ENCODE measurements around the gene TBPL1. TPM values are rescaled to one million over a fixed set of nuclear protein-coding genes. Genes with fewer than 3 reads are reported as not detected.
A peak's percentile ranks its signal among the peaks of the same experiment; 100 is the strongest.

Gene TBPL1
- total and polyA plus RNA-seq, 2 donors (not counting 1 experiment from before 2014, with no cell fraction given): 23.3 to 29.6 TPM

- peaks cover 37% of the 10 kb centered on the region for H4K20me1 ChIP-seq (ENCODE audit: control insufficient read depth, insufficient read depth, low read length, poor library complexity, severe bottlenecking)
- ChIA-PET CTCF (interaction anchor here (0.6 to 3.0 kb wide), 5 partner anchors 9 to 49 kb away, joined by 3 to 12 read pairs (median 8); partner anchors contain the start of gene TBPL1), POLR2A (no interaction called here)
- no peak overlapping the region for H2AFZ ChIP-seq (ENCODE audit: insufficient read depth, low read depth, low read length, poor library complexity, severe bottlenecking)
- no peak overlapping the region for H3K27ac ChIP-seq (ENCODE audit: low read length in 2 of 2)
- Mint-ChIP-seq H3K4me3 (peak overlapping the region; percentile 8), H3K4me1 (peaks cover 55% of the 10 kb centered on the region), H3K27ac (peak overlapping the region; percentile 8), H3K9me3 (ENCODE audit: insufficient read depth) (no peaks in the 10 kb centered on the region), H3K27me3 (no peaks in the 10 kb centered on the region)
- intact Hi-C loops (cut with micrococcal nuclease): no loop called here
- peak overlapping the region; percentile 22 for H3K4me2 ChIP-seq (replicated peaks; ENCODE audit: low read depth, low read length, poor library complexity, severe bottlenecking)
- TF ChIP-seq EZH2 (IDR thresholded peaks at IDR 0.05; ENCODE audit: borderline replicate concordance, insufficient read depth, low read depth, low read length, poor library complexity, severe bottlenecking) (no peak), CTCF (IDR thresholded peaks at IDR 0.05) (no peak)
- H3K36me3 ChIP-seq (replicated peaks in 1 of 2; ENCODE audit: control extremely low read depth in 1 of 2, control insufficient read depth in 1 of 2, extremely low read depth in 1 of 2, insufficient read depth in 2 of 2, low read length in 1 of 2): no peaks in the 10 kb centered on the region
- H3K9me3 ChIP-seq (ENCODE audit: control extremely low read depth in 1 of 3, control insufficient read depth in 2 of 3, insufficient read depth in 1 of 3, low read length in 2 of 3): no peaks in the 10 kb centered on the region
- H3K27me3 ChIP-seq (replicated peaks in 1 of 4; ENCODE audit: control extremely low read depth in 1 of 4, control insufficient read depth in 3 of 4, insufficient read depth in 4 of 4, low read length in 3 of 4): no peaks in the 10 kb centered on the region
- H3K4me3 ChIP-seq (ENCODE audit: control extremely low read depth in 1 of 5, extremely low read depth in 1 of 5, insufficient read depth in 1 of 5, low read depth in 2 of 5, low read length in 4 of 5): no peak overlapping the region
- ATAC-seq (ENCODE audit: low read depth) (no peak), DNase-seq (peak; percentile 30)
- H3K79me2 ChIP-seq (ENCODE audit: control insufficient read depth, insufficient read depth, low read length): peaks cover 81% of the 10 kb centered on the region
- whole genome bisulfite sequencing (ENCODE audit: insufficient coverage): no CpG with 5 or more reads among the region's 4 CpGs
- H3K4me1 ChIP-seq (ENCODE audit: control insufficient read depth in 2 of 2, insufficient read depth in 2 of 2, low read length in 2 of 2): peaks cover 27 to 31% of the 10 kb centered on the region in 2 donors
- no peak overlapping the region for H3K9ac ChIP-seq (ENCODE audit: low read length)
Measured at GRCh38 chr6:133964702-133965101, 11.7 kb downstream of the TBPL1 start.

- intact Hi-C loops (cut with micrococcal nuclease): no loop called here
- H3K36me3 ChIP-seq (replicated peaks in 1 of 2; ENCODE audit: control extremely low read depth in 1 of 2, control insufficient read depth in 1 of 2, extremely low read depth in 1 of 2, insufficient read depth in 2 of 2, low read length in 1 of 2): no peaks in the 10 kb centered on the region
- ATAC-seq (ENCODE audit: low read depth): no peak
- H3K4me1 Mint-ChIP-seq: peaks cover 50% of the 10 kb centered on the region
- DNase-seq: no peak
- H3K4me2 ChIP-seq (replicated peaks; ENCODE audit: low read depth, low read length, poor library complexity, severe bottlenecking): no peak overlapping the region
- CTCF ChIA-PET: interaction anchor here (0.9 to 3.0 kb wide), 8 partner anchors 9 to 131 kb away, joined by 3 to 12 read pairs (median 4); partner anchors contain the start of gene TBPL1
- H3K27ac Mint-ChIP-seq: peak overlapping the region; percentile 2
- peaks cover 27 to 31% of the 10 kb centered on the region in 2 donors for H3K4me1 ChIP-seq (ENCODE audit: control insufficient read depth in 2 of 2, insufficient read depth in 2 of 2, low read length in 2 of 2)
- H3K4me3 Mint-ChIP-seq: no peak overlapping the region
- no peaks in the 10 kb centered on the region for H3K27me3 Mint-ChIP-seq
- H3K9ac ChIP-seq (ENCODE audit: low read length): no peak overlapping the region
- POLR2A ChIA-PET: interaction anchor here (1.2 kb wide), 1 partner anchor 11 kb away, joined by 4 read pairs; no protein-coding TSS in a partner anchor
- peak overlapping the region in 1 of 2 donors; percentile 50 for H3K27ac ChIP-seq (ENCODE audit: low read length in 2 of 2)
- H3K4me3 ChIP-seq (ENCODE audit: control extremely low read depth in 1 of 5, extremely low read depth in 1 of 5, insufficient read depth in 1 of 5, low read depth in 2 of 5, low read length in 4 of 5): no peak overlapping the region
- no peak overlapping the region for H2AFZ ChIP-seq (ENCODE audit: insufficient read depth, low read depth, low read length, poor library complexity, severe bottlenecking)
- no peaks in the 10 kb centered on the region for H3K9me3 Mint-ChIP-seq (ENCODE audit: insufficient read depth)
- H4K20me1 ChIP-seq (ENCODE audit: control insufficient read depth, insufficient read depth, low read length, poor library complexity, severe bottlenecking): peaks cover 27% of the 10 kb centered on the region
- WGBS (ENCODE audit: insufficient coverage): no CpG with 5 or more reads among the region's 4 CpGs
- no peaks in the 10 kb centered on the region for H3K27me3 ChIP-seq (replicated peaks in 1 of 4; ENCODE audit: control extremely low read depth in 1 of 4, control insufficient read depth in 3 of 4, insufficient read depth in 4 of 4, low read length in 3 of 4)
- peaks cover 79% of the 10 kb centered on the region for H3K79me2 ChIP-seq (ENCODE audit: control insufficient read depth, insufficient read depth, low read length)
- H3K9me3 ChIP-seq (ENCODE audit: control extremely low read depth in 1 of 3, control insufficient read depth in 2 of 3, insufficient read depth in 1 of 3, low read length in 2 of 3): no peaks in the 10 kb centered on the region
- no peak for TF ChIP-seq CTCF (IDR thresholded peaks at IDR 0.05)
- TF ChIP-seq EZH2 (IDR thresholded peaks at IDR 0.05; ENCODE audit: borderline replicate concordance, insufficient read depth, low read depth, low read length, poor library complexity, severe bottlenecking): no peak
Measured at GRCh38 chr6:133965817-133966360, 12.9 kb downstream of the TBPL1 start.

Data from B cell (primary cell).